H54 (cell line): ENCODE data around the gene F2.

Source experiments
- DNase-seq: peaks from one replicate; pipeline ENCODE4 v3.0.0; 2011; ENCODE audit warnings: low spot score, mixed read lengths; ENCODE audit not compliant: insufficient read length
- FAIRE-seq: peaks from 3 replicates; lab custom pipeline; 2011; peaks lifted over from hg19 to GRCh38; lab: Jason Lieb, UNC
- POLR2A ChIP-seq: IDR thresholded peaks from 2 replicates; pipeline ENCODE4 v1.6.1; 2011; ENCODE audit warnings: low read depth, mild to moderate bottlenecking, low read length

Gene F2

DNA sequence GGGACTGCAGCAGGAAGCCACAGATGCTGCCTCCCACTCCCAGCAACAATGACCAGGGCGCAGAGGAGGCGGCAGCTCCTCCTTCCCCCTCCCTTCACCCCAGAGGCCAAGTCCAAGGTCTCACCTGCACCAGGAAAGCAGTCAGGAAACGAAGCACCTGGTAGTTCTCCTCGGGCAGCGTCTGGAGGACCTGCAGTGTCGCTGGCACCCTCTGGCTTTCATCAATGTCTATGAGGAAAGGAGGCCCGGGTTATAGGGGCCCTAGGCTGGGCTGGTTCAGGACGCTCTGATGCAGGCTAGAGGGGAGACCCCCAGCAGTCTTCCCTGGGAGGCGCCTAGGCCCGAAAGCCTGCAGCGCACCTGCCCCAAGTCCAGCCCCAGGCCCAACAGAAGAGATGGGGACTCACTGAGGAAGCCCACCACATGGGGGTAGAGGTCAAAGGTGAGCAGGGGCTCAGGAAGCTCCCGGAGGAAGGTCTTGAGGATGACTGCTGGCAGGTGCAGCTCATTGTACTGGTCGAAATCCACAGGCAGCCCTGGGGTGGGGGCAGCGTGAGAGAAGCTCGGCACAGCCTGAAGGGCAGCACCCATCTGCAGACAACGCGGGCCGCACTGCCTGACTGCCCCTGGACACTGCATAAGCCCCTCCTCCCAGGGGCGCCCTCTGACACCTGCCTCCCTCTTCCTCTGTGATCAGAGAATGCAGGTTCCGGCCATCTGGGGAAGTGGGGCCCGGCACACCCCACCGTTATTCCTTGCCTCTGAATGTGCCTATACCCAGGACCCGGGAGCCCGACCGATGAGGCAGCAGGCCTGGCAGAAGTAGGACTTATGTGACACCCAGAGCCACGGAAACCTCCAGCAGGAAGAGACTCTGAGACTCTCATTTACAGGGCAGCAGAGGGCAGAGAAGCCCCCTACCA is 39.5 kb upstream of the F2 start:
- DNase-seq (no peak), FAIRE-seq (no peak)
- TF ChIP-seq POLR2A = no peak

DNA sequence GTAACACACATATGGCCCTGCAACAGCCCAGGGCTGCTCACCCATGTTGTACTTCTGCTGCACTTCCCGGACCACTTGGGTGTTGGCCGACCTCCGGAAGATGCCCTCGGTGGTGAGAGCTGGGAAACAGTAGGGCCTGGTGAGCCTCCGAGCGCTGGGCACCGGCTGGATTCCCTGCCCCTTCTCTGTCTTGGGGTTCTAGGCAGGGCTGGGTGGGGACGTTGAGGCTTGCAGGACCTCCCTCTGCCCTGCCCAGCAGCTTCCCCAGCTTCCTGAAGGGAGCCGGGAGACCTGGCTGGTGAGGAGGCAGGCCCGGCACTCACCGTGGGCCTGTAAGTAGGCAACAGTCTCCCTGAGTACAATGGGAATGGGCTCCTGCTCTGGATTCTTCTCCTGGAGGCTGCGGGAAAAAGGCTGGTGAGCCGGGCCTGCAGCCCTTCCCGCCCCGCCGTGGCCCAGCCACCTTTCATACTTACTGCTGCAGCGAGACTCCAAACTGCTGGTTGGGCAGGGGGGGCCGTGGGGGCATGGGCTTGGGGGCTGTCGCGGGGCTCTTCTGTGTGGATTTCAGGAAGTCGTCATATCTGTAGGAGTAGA is 38.8 kb upstream of the F2 start:
- TF ChIP-seq POLR2A = no peak
- FAIRE-seq = no peak
- DNase-seq = no peak

DNA sequence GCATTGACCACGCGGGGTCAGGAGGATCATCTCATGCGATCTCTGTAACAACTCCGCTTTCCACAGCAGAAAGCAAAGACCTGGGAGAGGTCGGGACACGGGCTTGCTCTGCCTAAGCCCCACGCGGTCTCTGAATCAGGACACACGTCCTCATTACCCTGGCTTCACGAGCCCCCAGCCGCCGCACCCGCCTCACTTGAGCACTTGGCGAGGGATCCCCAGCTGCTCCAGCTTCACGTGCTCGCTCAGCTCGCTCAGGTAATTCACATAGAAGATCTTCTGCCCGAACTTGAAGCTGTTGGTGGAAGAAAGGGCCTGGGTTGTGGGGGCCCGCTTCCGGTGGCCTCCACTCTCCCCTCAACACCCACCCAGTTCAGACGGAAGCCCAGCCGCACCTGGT is 38.2 kb upstream of the F2 start:
- no peak for DNase-seq
- TF ChIP-seq POLR2A = no peak
- no peak for FAIRE-seq

DNA sequence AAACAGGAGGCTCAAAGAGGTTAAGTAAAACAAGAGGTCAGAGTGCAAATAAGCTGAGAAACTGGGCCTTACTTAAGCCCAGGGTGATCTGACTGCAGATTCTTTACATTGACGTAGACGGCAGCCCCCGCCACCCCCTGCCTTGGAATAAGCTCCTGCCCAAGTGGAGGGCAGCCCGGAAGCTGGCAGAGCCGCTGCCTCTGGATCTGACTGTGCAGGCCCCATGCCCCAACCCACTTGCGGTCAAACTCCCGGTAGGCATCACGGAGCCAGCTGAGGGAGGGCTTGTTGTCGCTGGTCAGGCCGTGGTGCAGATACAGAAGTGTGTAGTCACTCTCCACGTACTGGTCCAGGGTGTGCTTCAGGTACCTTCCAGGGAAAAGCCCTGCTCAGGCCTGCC is 37.2 kb upstream of the F2 start:
- TF ChIP-seq POLR2A = no peak
- DNase-seq = no peak
- FAIRE-seq = no peak

DNA sequence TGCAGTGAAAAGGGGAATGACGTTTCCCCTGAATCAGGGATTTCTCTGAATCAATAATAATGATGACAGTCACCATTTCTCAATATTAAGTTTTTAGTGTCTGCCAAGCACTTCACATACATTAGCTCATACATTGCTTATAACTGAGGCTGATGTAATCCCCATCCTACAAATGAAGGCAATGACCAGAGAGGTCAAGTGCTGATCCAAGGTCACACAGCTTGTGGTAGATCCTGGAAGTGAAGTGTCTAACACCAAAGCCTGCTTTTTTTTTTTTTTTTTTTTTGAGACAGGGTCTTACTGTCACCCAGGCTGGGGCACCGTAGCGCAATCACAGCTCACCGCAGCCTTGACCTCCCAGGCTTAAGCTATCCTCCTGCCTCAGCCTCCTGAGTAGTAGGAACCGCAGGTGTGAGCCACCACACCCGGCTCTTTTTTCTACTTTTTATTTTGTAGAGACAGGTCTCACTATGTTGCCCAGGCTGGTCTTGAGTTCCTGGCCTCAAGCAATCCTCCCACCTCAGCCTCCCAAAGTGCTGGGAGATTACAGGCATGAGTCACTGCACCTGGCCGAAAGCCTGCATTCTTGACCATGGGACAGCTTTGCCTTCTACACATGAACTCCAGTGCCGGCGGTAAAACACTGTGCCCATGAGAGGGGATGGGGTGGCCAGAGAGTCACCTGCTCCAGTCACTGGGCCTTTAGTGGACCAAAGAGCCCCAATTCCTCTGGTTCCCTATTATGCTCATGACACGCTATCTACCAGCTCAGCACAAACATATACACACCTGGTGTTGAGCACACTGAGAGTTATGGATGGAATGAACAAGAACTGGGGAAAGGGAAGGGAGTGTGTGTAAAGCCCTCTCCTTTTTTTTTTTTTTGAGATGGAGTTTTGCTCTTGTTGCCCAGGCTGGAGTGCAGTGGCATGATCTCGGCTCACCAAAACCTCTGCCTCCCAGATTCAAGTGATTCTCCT is 36.0 kb upstream of the F2 start:
- FAIRE-seq = no peak
- no peak for TF ChIP-seq POLR2A
- DNase-seq = no peak

DNA sequence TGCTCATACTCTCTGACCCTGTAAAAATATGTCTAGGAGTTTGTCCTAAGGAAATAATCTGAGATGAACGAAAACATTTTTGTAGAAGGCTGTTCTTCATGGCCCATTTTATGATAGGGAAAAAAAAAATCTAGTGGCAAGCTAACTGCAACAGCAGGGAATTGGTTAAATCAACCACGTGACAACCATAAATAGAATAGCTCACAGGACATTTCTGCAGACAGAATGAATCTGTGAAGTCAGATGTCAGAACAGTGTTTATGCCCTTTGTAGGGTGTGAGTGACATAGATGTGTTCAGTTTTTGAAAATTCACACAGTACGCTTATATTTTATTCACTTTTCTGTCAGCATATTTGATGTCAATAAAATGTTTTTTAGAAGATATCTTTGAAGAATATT is 34.6 kb upstream of the F2 start:
- no peak for FAIRE-seq
- no peak for TF ChIP-seq POLR2A
- DNase-seq = no peak

DNA sequence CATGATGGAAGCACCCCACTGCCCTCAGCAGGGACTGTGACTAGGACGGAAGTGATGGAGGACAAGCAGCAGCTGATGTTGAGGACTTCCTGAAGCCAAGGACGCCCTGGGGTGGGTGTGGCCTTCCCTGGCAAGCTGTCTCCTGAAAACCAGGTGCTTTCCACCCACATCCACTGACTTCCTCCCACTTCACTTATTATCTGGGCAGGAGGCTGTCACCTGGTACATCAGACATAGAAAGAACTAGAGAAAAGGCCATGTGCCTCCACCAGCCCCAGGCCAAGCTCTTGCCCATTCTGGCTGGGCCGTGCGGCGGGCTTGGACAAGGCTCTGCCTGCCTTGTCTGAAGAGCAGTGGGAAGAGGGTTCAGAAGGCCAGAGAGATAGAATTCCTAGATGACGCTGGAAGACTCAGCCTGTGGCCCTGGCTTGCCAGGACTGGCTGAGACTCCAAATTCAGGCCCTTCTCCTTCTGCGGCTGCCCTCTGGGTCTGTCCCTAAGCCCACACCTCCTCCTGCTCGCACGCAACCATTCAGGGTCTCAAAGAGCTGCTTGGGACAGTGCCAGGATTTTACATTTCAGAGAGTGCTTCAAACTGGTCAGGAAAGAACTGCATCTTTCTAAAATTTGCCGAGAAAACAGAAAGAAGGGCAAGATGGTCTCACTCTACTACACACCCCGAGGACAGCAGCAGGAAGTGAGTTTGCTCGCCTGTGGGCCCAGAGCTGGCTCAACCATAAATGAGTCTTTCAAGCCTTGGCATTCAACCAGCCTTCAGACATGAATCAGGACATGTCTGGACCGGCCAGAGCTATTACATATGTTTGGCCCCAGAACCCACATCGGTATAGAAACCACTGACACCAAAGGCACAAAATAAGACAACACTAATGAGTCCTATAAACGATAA is 31.9 kb upstream of the F2 start:
- no peak for TF ChIP-seq POLR2A
- FAIRE-seq (no peak), DNase-seq (no peak)

DNA sequence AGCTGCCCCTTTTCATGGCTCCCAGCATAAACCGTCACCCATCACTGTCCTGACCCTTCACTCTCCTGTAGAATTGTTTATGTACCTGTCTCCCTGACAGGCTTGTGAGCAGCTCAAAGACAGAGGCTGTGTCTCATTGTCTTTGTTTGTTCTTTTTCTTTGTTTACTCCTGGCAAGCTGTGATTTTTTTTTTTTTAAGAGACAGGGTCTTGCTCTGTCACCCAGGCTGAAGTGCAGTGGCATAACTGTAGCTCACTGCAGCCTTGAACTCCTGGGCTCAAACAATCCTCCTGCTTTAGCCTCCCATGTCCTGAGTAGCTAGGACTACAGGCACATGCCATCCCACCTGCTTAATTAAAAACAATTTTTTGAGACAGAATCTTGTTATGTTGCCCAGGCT is 28.3 kb upstream of the F2 start:
- FAIRE-seq (no peak), DNase-seq (no peak)
- no peak for TF ChIP-seq POLR2A

DNA sequence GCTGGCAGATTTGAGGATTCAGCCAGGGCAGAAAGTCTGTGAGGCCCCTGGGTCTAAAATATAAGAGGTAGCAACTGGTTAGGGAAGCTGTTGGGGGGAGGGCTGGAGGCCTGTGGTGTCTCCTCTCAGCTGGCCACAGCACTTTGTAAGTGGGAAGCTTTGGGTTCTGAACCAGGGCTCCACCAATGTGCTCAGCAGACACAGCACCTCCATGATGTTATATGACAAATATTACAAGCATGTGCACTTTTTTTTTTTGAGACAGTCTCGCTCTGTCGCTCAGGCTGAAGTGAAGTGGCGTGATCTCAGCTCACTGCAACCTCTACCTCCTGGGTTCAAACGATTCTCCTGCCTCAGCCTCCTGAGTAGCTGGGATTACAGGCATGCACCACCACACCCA is 26.6 kb upstream of the F2 start:
- DNase-seq = no peak
- no peak for TF ChIP-seq POLR2A
- FAIRE-seq = no peak

DNA sequence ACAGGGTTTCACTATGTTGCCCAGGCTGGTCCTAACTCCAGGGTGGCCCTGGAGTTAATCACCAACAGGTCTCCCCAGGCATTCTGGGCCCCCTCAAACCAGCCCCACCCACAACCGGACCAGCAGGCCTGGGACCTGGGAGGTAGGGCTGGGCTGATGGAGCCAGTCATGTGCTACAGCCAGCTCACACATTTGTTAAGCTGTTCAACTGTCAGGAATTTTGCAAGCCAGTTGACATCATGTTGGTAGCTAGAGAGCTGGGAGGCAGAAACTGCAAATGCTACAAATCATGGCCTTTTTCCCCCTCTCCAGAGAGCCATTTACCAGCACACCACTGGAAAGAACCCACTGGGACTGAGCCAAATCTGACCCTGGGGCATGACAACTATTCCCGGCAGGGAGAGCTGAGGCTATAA is 25.4 kb upstream of the F2 start:
- TF ChIP-seq POLR2A = no peak
- no peak for DNase-seq
- no peak for FAIRE-seq

DNA sequence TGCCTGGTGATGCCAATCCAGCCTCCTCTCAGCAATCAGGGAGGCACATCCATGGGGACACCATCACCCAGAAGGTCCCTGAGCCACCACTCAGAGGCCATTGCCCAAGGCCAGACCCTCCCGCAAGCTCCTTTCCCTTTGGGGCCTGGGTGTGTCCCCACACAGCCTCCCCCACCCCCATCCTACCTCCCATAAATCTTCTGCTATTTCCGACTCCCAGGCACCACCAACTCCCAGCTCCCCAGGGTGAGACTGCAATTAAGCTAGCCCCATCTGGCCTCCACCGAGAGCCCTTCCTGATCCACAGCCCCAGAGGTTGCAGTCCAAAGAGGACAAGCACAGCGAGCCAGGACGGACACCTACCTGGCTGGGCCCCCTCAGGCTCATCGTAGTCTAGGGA is 24.9 kb upstream of the F2 start:
- no peak for FAIRE-seq
- TF ChIP-seq POLR2A = no peak
- no peak for DNase-seq

DNA sequence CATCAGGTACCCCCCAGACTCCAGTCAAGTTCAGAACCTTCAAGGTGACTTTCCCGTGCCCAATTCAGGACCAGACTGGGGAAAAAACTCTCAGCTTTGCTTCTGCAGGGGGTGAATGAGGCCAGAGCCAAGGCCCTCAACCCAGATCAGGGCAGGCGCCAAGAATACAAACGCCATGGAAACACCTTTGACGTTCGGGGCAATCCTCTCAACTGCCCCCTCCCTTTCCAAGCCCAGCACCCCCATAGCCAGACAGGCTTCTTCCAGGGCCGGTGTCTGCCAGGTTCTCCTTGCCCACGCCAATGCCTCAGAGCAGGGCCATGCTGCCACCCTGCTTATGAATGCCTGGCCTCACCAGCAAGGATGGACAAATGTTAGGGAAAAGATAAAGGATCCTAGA is 24.4 kb upstream of the F2 start:
- no peak for DNase-seq
- no peak for FAIRE-seq
- TF ChIP-seq POLR2A = no peak

DNA sequence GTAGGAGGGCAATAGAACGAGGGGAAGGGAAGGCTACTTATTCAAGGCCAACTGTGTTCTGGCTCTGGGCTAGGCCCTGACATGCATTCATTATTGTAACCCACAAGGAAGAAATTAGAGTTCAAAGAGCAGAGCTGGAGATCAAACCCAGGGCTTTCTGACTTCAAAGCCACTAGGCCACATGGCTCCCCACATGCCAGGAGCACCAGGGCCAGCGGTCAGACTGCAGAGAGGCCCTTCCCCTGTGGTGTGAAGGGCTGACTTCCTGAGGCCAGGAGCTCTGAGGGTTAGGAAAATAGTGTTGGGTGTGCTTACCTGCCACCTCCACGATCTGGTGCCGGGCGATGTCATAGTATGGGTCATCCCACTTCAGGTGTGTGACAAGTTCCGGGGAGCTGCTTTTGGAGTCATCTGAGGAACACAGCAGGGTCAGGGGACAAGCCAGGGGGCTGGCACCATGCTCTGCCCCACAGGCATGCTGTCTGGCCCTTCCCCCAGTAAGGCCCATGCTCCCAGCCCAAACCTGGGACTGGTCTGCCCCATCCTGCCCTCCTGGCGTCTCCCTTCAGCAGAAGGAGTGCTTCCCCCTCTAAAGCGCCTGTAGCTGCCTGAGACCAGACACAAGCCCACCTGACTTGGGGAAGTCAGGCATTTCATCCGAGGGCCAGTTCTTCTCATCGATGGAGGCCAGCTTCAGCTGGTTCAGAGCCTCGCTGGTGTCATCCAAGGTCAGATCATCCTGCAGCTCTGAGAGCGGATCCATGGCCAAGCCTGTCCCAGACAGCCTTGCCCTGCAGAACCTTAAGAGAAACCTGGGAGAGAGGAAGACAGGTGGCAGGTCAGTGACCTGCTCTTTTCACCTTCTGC is 23.4 kb upstream of the F2 start:
- DNase-seq = no peak
- FAIRE-seq = no peak
- TF ChIP-seq POLR2A = no peak
